Sigmoid colon (tissue), 4 donors: ENCODE data around the gene ATP2B1.

Source experiments
- CTCF ChIP-seq, 4 experiments: fragments of 450-650 bp in 3 of 4; fragments of 200-600 bp in 1 of 4; IDR thresholded peaks; one replicate each; pipeline ENCODE4 v1.5.1; 2016 to 2019; ENCODE audit warnings: antibody characterized with exemption in 4 of 4, mild to moderate bottlenecking in 3 of 4, moderate library complexity in 2 of 4
- EP300 ChIP-seq, 4 donors: sonication (generic); formaldehyde crosslinking; IDR thresholded peaks; one replicate each; pipeline ENCODE4 v1.6.1; 2017; ENCODE audit warnings: antibody characterized with exemption in 4 of 4

- no peak for TF ChIP-seq EP300 (IDR thresholded peaks at IDR 0.05)
- TF ChIP-seq CTCF (IDR thresholded peaks at IDR 0.05), result no peak
Observed at GRCh38 chr12:89657066-89657465, 51.6 kb downstream of the ATP2B1 start.
